KMS-11 (cell line): ENCODE results near the gene COQ8A.

Experiments
- H2AFZ ChIP-seq: fragments of 200-600 bp; sonication (generic); 2 replicates; pipeline ENCODE4 v1.6.1; 2016; ENCODE audit warnings: antibody characterized with exemption, mixed run types, low read depth
- H3K27ac ChIP-seq: fragments of 200-600 bp; sonication (generic); 2 replicates; pipeline ENCODE4 v1.6.1; 2016; ENCODE audit warnings: mild to moderate bottlenecking, mixed run types
- H3K27me3 ChIP-seq: fragments of 200-600 bp; sonication (generic); 2 replicates; pipeline ENCODE4 v1.6.1; 2017; ENCODE audit warnings: mild to moderate bottlenecking, low read depth, mixed run types, moderate library complexity; ENCODE audit not compliant: insufficient read depth
- H3K36me3 ChIP-seq: fragments of 200-600 bp; sonication (generic); 2 replicates; pipeline ENCODE4 v1.6.1; 2017; ENCODE audit warnings: mild to moderate bottlenecking, mixed run types; ENCODE audit not compliant: insufficient read depth
- H3K4me1 ChIP-seq: fragments of 200-600 bp; sonication (generic); 2 replicates; pipeline ENCODE4 v1.6.1; 2016; ENCODE audit warnings: mild to moderate bottlenecking, low read depth, mixed run types; ENCODE audit not compliant: poor library complexity, severe bottlenecking
- H3K4me2 ChIP-seq: fragments of 200-600 bp; sonication (generic); 2 replicates; pipeline ENCODE4 v1.7.0; 2016; ENCODE audit warnings: mild to moderate bottlenecking, mixed run types
- H3K4me3 ChIP-seq: fragments of 200-600 bp; sonication (generic); IDR thresholded peaks from 2 replicates; pipeline ENCODE4 v1.6.1; 2017; ENCODE audit warnings: low read depth, low read length, mixed read lengths; ENCODE audit not compliant: insufficient read depth
- H3K79me2 ChIP-seq: fragments of 200-600 bp; sonication (generic); 2 replicates; pipeline ENCODE4 v1.6.1; 2016; ENCODE audit warnings: low read depth, mixed run types; ENCODE audit not compliant: insufficient read depth
- H3K9ac ChIP-seq: fragments of 200-600 bp; sonication (generic); 2 replicates; pipeline ENCODE4 v1.6.1; 2016; ENCODE audit warnings: mild to moderate bottlenecking, mixed run types
- H4K20me1 ChIP-seq: fragments of 200-600 bp; sonication (generic); 2 replicates; pipeline ENCODE4 v1.6.1; 2016; ENCODE audit warnings: mild to moderate bottlenecking, mixed run types; ENCODE audit not compliant: insufficient read depth
- TF ChIP-seq, protein P1 (sequence below): fragments of 200-600 bp; sonication (generic); conservative IDR thresholded peaks from 2 replicates; pipeline ENCODE4 v1.6.1; 2017; ENCODE audit warnings: low read depth, mild to moderate bottlenecking, antibody characterized with exemption, low read length, moderate library complexity, mixed read lengths

COQ8A gene

DNA sequence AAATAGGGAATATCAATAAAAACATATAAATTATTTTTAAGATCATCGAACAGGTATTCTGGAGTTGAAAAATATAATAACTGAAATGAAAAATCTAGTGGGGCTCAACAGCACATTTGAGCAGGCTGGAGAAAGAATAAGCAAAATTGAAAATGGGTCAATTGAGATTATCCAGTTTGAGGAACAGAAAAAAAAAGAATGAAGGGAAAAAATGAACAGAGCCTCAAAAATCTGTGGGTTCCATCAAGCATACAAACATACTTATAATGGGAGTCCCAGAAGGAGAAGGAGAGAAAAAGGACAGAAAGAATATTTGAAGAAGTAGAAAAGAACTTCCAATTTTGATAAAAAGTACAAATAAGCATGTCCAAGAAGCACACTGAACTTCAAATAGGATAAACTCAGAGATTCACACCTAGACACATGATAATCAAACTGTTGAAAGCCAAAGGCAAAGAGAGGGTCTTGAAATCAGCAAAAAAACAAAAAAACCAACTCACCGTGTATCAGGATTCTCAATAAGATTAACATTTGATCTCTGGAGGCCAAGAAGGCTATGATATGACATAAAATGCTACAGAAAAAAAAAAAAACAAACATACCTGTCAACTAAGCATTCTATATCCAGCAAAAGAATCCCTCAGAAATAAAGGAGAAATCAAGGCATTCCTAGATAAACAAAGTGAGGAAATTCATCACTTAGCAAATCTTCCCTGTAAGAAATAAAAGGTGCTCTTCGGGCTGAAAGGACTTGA, 5.4 kb upstream of the COQ8A start:
- H3K4me3 ChIP-seq, result no peak overlapping the region
- peaks cover 13% of the 10 kb centered on the region for H3K4me1 ChIP-seq
- H2AFZ ChIP-seq, result no peak overlapping the region
- H3K27me3 ChIP-seq, result no peaks in the 10 kb centered on the region
- no peaks in the 10 kb centered on the region for H3K36me3 ChIP-seq
- H3K27ac ChIP-seq, result no peak overlapping the region
- no peak overlapping the region for H3K4me2 ChIP-seq
- TF ChIP-seq, protein P1, sequence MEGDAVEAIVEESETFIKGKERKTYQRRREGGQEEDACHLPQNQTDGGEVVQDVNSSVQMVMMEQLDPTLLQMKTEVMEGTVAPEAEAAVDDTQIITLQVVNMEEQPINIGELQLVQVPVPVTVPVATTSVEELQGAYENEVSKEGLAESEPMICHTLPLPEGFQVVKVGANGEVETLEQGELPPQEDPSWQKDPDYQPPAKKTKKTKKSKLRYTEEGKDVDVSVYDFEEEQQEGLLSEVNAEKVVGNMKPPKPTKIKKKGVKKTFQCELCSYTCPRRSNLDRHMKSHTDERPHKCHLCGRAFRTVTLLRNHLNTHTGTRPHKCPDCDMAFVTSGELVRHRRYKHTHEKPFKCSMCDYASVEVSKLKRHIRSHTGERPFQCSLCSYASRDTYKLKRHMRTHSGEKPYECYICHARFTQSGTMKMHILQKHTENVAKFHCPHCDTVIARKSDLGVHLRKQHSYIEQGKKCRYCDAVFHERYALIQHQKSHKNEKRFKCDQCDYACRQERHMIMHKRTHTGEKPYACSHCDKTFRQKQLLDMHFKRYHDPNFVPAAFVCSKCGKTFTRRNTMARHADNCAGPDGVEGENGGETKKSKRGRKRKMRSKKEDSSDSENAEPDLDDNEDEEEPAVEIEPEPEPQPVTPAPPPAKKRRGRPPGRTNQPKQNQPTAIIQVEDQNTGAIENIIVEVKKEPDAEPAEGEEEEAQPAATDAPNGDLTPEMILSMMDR, result no peak
- H4K20me1 ChIP-seq, result no peaks in the 10 kb centered on the region
- no peak overlapping the region for H3K9ac ChIP-seq
- no peaks in the 10 kb centered on the region for H3K79me2 ChIP-seq

DNA sequence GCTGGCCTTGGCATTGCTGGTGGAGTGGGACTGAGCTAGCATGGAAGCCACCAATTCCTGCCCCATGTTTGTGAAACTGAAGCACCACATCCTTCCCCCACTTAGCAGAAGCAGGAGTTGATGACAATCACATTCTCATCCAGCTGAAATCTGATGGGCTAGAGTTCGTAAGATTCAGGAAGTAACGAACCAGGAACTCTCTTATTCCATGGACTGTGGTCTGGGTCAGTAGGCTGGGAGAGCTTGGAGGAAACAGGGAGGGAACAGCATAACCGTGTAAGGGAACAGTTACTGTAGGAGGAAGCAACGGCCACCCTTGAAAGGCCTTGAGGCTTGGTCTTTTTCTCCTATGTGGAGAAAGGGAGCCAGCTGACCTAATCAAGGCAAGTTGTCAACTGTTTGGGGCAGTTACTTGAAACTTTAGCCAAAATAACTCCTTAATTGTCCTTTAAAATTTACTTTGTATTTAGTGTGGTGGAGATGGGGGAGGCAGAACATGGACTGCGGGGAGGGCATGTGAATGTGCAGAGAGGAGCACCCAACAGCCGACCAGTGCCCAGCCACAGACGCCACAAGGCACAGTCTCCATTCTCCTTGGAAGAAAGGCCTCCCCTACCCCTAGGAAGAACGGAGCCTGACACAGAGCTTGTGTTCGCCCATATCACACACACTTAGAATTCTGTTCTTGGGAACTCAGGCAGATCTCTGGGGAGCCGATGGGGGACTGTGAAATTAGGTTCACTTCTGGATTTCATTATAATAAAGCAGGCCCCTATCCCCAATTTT, 2.0 kb upstream of the COQ8A start:
- Histone ChIP-seq H2AFZ (peak overlapping the region; percentile 72; the same call in 1 of the 2 replicates), H3K4me3 (no peak overlapping the region), H4K20me1 (no peaks in the 10 kb centered on the region), H3K9ac (peak overlapping the region; percentile 94; the same call in 1 of the 2 replicates), H3K79me2 (peaks cover 26% of the 10 kb centered on the region; the same call in 1 of the 2 replicates), H3K27ac (peak overlapping the region; percentile 98), H3K27me3 (no peaks in the 10 kb centered on the region), H3K4me1 (peaks cover 20% of the 10 kb centered on the region), H3K4me2 (peak overlapping the region; percentile 85), H3K36me3 (no peaks in the 10 kb centered on the region)
- TF ChIP-seq, protein P1, result no peak

- peaks cover 35% of the 10 kb centered on the region; the same call in 1 of the 2 replicates for H3K79me2 ChIP-seq
- H3K4me1 ChIP-seq, result peaks cover 20% of the 10 kb centered on the region
- H3K4me3 ChIP-seq, result peak overlapping the region; percentile 69
- H3K36me3 ChIP-seq, result no peaks in the 10 kb centered on the region
- H3K4me2 ChIP-seq, result peak overlapping the region; percentile 85
- no peaks in the 10 kb centered on the region for H3K27me3 ChIP-seq
- H3K9ac ChIP-seq, result peak overlapping the region; percentile 94
- TF ChIP-seq, protein P1, result no peak
- peak overlapping the region; percentile 98 for H3K27ac ChIP-seq
- no peaks in the 10 kb centered on the region for H4K20me1 ChIP-seq
- H2AFZ ChIP-seq, result peak overlapping the region; percentile 72
Observed at GRCh38 chr1:226938903-226939437, 1.1 kb upstream of the COQ8A start.

DNA sequence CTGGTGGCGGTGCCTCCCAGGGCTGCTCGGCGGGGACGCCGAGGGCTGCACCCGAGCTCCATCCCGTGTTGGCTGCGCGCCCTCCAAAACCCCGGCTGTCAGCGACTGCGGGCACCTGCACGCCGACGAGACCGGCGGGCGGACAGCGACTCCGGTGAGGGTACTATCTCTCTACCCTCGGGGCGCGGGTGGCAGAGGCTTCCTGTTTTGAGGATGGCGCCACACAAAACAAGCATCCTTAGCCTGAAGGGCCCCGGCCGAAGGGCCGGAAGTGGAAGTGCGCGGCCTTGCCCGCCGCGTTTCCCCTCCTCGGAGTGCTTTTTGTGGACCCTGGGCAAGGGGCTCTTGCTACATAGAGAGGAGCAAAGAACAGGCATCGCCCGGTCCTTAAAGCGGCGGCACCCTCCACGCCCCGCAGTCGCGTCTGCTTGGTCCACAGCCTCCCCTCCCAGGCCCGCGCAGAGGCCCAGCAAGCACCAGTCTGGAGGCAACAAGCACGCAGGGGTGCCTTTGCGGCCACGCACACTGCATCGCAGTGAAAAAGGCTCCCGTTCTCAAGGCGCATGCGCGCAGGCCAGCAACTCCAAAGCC, 561 bp upstream of the COQ8A start:
- H3K4me3 ChIP-seq, result peak overlapping the region; percentile 69
- H3K79me2 ChIP-seq, result peaks cover 38% of the 10 kb centered on the region; the same call in 1 of the 2 replicates
- H4K20me1 ChIP-seq, result no peaks in the 10 kb centered on the region
- H3K27ac ChIP-seq, result peak overlapping the region; percentile 98
- no peaks in the 10 kb centered on the region for H3K36me3 ChIP-seq
- no peaks in the 10 kb centered on the region for H3K27me3 ChIP-seq
- H3K4me2 ChIP-seq, result peak overlapping the region; percentile 85
- TF ChIP-seq, protein P1, result 0 out of 2 replicates have a peak, but pooled peaks have one; percentile 18
- H3K4me1 ChIP-seq, result peaks cover 20% of the 10 kb centered on the region
- peak overlapping the region; percentile 94 for H3K9ac ChIP-seq
- peak overlapping the region; percentile 72 for H2AFZ ChIP-seq
